Tibial nerve (tissue), 4 donors: ENCODE measurements around the gene MYLIP.

Source experiments
- EP300 ChIP-seq, 2 donors: sonication (generic); formaldehyde crosslinking; IDR thresholded peaks; one replicate each; pipeline ENCODE4 v1.6.1; 2017; ENCODE audit warnings: antibody characterized with exemption in 2 of 2, mild to moderate bottlenecking in 1 of 2
- POLR2A ChIP-seq, 2 donors: fragments of 450-650 bp; IDR thresholded peaks; one replicate each; pipeline ENCODE4 v1.6.1; 2017; ENCODE audit warnings: antibody characterized with exemption in 2 of 2, mild to moderate bottlenecking in 2 of 2, moderate library complexity in 2 of 2
- TF ChIP-seq, protein P1 (sequence below), 5 experiments: fragments of 200-600 bp in 3 of 5; fragments of 450-650 bp in 2 of 5; sonication (generic) in 3 of 5; IDR thresholded peaks; one replicate each; pipeline ENCODE4 v1.5.1; 2016 to 2019; ENCODE audit warnings: antibody characterized with exemption in 5 of 5, mild to moderate bottlenecking in 3 of 5, moderate library complexity in 2 of 5

DNA sequence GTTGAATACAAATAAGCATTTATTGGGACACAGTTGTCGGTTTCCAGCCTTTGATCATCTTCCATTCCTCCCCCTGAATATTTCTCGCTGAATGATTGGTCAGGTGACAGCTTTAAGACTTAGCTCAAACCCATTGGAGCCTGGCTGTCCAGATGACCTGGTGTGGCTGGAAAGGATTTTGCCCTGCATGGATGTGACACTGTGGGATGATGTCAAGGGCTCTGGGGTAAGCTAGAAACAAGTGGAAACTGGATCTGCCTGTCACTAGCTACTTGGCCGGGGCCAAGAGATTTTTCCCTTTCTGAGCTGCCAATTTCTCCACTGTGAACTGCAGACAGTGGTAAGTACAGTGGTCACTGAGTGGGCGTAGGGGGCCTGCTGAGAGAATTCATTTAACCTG is 41.9 kb upstream of the MYLIP start:
- TF ChIP-seq, protein P1, sequence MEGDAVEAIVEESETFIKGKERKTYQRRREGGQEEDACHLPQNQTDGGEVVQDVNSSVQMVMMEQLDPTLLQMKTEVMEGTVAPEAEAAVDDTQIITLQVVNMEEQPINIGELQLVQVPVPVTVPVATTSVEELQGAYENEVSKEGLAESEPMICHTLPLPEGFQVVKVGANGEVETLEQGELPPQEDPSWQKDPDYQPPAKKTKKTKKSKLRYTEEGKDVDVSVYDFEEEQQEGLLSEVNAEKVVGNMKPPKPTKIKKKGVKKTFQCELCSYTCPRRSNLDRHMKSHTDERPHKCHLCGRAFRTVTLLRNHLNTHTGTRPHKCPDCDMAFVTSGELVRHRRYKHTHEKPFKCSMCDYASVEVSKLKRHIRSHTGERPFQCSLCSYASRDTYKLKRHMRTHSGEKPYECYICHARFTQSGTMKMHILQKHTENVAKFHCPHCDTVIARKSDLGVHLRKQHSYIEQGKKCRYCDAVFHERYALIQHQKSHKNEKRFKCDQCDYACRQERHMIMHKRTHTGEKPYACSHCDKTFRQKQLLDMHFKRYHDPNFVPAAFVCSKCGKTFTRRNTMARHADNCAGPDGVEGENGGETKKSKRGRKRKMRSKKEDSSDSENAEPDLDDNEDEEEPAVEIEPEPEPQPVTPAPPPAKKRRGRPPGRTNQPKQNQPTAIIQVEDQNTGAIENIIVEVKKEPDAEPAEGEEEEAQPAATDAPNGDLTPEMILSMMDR (IDR thresholded peaks at IDR 0.05) = no peak
- TF ChIP-seq POLR2A (IDR thresholded peaks at IDR 0.05) (no peak), EP300 (IDR thresholded peaks at IDR 0.05) (no peak)
